ENCODE results near the gene PPP2R2C. TPM values are rescaled to one million over a fixed set of nuclear protein-coding genes. Genes with fewer than 3 reads are reported as not detected.

The PPP2R2C gene
- total RNA-seq, 1 experiment from 2014 or later, result 26.7 TPM

- BruUV-seq (replicated peaks), result no TSS peak
- in situ Hi-C loops (cut with HindIII; ENCODE audit: low pct_unique_long_range_greater_than_20kb, low sequenced_read_pairs) (no loop called here), intact Hi-C loops (cut with micrococcal nuclease; ENCODE audit: unreplicated experiment) (no loop called here)
- Histone ChIP-seq H3K36me3 (ENCODE audit: control insufficient read depth, insufficient read depth, low read length) (no peaks in the 10 kb centered on the region), H3K27me3 (ENCODE audit: control insufficient read depth, insufficient read depth, low read length) (no peaks in the 10 kb centered on the region), H3K27ac (ENCODE audit: low read length) (no peak overlapping the region), H3K4me3 (ENCODE audit: low read depth in 2 of 2, low read length in 2 of 2) (no peak overlapping the region), H3K9me3 (ENCODE audit: control insufficient read depth, insufficient read depth, low read depth, low read length) (no peaks in the 10 kb centered on the region), H3K4me1 (ENCODE audit: control insufficient read depth, insufficient read depth, low read length) (no peaks in the 10 kb centered on the region)
- DNase-seq (ENCODE audit: low read depth, low spot score), result no peak
- no peak for ATAC-seq
- ChIA-PET CTCF (no interaction called here), POLR2A (no interaction called here)
- no peak for TF ChIP-seq REST (IDR thresholded peaks at IDR 0.05; ENCODE audit: insufficient read depth in 1 of 2, low read depth in 2 of 2, low read length in 1 of 2)
- TF ChIP-seq, protein P1, sequence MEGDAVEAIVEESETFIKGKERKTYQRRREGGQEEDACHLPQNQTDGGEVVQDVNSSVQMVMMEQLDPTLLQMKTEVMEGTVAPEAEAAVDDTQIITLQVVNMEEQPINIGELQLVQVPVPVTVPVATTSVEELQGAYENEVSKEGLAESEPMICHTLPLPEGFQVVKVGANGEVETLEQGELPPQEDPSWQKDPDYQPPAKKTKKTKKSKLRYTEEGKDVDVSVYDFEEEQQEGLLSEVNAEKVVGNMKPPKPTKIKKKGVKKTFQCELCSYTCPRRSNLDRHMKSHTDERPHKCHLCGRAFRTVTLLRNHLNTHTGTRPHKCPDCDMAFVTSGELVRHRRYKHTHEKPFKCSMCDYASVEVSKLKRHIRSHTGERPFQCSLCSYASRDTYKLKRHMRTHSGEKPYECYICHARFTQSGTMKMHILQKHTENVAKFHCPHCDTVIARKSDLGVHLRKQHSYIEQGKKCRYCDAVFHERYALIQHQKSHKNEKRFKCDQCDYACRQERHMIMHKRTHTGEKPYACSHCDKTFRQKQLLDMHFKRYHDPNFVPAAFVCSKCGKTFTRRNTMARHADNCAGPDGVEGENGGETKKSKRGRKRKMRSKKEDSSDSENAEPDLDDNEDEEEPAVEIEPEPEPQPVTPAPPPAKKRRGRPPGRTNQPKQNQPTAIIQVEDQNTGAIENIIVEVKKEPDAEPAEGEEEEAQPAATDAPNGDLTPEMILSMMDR (IDR thresholded peaks at IDR 0.05), result no peak
- TF ChIP-seq SIN3A (IDR thresholded peaks at IDR 0.05; ENCODE audit: borderline replicate concordance, insufficient read depth, low read depth, low read length), result no peak
- TF ChIP-seq TCF7L2 (IDR thresholded peaks at IDR 0.05; ENCODE audit: low read depth, low read length), result no peak
- no peak for TF ChIP-seq POLR2AphosphoS5 (IDR thresholded peaks at IDR 0.05; ENCODE audit: low read depth, low read length)
These were observed 150.2 kb downstream of the PPP2R2C start for GRCh38 chr4:6322067-6322760.

DNA sequence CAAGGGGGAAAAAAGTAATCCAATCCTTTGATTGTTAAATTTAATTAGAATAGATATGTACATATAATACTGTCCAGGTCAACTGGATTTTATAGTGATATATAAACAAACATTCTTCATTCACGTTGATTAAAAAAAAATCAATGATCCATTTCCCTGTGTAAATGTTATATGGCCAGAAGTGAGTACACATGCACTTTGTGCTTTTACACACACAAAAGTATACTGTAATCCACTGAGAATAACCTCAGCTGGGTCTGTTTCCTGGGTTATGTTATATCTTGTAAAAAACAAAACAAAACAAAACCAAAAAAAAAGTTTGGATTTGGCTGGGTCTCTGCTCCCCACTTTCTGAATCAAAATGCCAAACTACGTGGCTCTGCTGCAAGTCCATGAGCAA, 151.1 kb downstream of the PPP2R2C start:
- TF ChIP-seq REST (IDR thresholded peaks at IDR 0.05; ENCODE audit: insufficient read depth in 1 of 2, low read depth in 2 of 2, low read length in 1 of 2), result no peak
- TF ChIP-seq POLR2AphosphoS5 (IDR thresholded peaks at IDR 0.05; ENCODE audit: low read depth, low read length), result no peak
- TF ChIP-seq SIN3A (IDR thresholded peaks at IDR 0.05; ENCODE audit: borderline replicate concordance, insufficient read depth, low read depth, low read length), result no peak
- no peak for TF ChIP-seq TCF7L2 (IDR thresholded peaks at IDR 0.05; ENCODE audit: low read depth, low read length)
- TF ChIP-seq, protein P1 (IDR thresholded peaks at IDR 0.05), result no peak
- no peak for ATAC-seq
- no TSS peak for BruUV-seq (replicated peaks)
- H3K27ac ChIP-seq (ENCODE audit: low read length), result no peak overlapping the region
- no peaks in the 10 kb centered on the region for H3K27me3 ChIP-seq (ENCODE audit: control insufficient read depth, insufficient read depth, low read length)
- intact Hi-C loops (cut with micrococcal nuclease; ENCODE audit: unreplicated experiment) (no loop called here), in situ Hi-C loops (cut with HindIII; ENCODE audit: low pct_unique_long_range_greater_than_20kb, low sequenced_read_pairs) (no loop called here)
- no peak for DNase-seq (ENCODE audit: low read depth, low spot score)
- H3K4me1 ChIP-seq (ENCODE audit: control insufficient read depth, insufficient read depth, low read length), result no peaks in the 10 kb centered on the region
- CTCF ChIA-PET, result no interaction called here
- no peaks in the 10 kb centered on the region for H3K36me3 ChIP-seq (ENCODE audit: control insufficient read depth, insufficient read depth, low read length)
- POLR2A ChIA-PET, result no interaction called here
- no peaks in the 10 kb centered on the region for H3K9me3 ChIP-seq (ENCODE audit: control insufficient read depth, insufficient read depth, low read depth, low read length)
- H3K4me3 ChIP-seq (ENCODE audit: low read depth in 2 of 2, low read length in 2 of 2), result no peak overlapping the region
